HFFc6 (cell line): ENCODE data around the gene PPP2R5C. TPM values are rescaled to one million over a fixed set of nuclear protein-coding genes. Genes with fewer than 3 reads are reported as not detected.
"Not testable (repeated sequence)": the region's sequence is repeated elsewhere in the genome, so short reads cannot be mapped to it uniquely, and the experiment has no call there.

Experiments
- DNase-seq: peaks from one replicate; pipeline ENCODE4 v3.0.0-alpha.2; 2018
- H3K27ac Mint-ChIP-seq: 2 replicates; pipeline ENCODE4 v1.8.0; 2020; ENCODE audit warnings: mild to moderate bottlenecking, mixed read lengths
- H3K27me3 Mint-ChIP-seq: 2 replicates; pipeline ENCODE4 v1.8.0; 2021; ENCODE audit warnings: mild to moderate bottlenecking, moderate library complexity, mixed read lengths; ENCODE audit not compliant: insufficient read depth
- H3K36me3 Mint-ChIP-seq: 2 replicates; pipeline ENCODE4 v1.8.0; 2021; ENCODE audit warnings: low read depth, mixed read lengths
- H3K4me1 Mint-ChIP-seq: 2 replicates; pipeline ENCODE4 v1.8.0; 2020; ENCODE audit warnings: low read depth, mixed read lengths
- H3K4me3 Mint-ChIP-seq: 2 replicates; pipeline ENCODE4 v1.8.0; 2020; ENCODE audit warnings: mild to moderate bottlenecking, moderate library complexity, mixed read lengths
- H3K9me3 Mint-ChIP-seq: 2 replicates; pipeline ENCODE4 v1.8.0; 2020; ENCODE audit warnings: mild to moderate bottlenecking, mixed read lengths
- CTCF ChIP-seq: fragments of 200-600 bp; sonication (generic); IDR thresholded peaks from 2 replicates; pipeline ENCODE4 v1.5.0; 2021; ENCODE audit warnings: antibody characterized with exemption, mild to moderate bottlenecking
- total RNA-seq, 6 experiments: library from RNA; stranded (reverse); fragmentation: NEBNext Ultra II Directional; extraction: Animal tissue kit (Norgen Biotek cat#: 25700); gene quantifications; 2 replicates in 1 of 6; 3 replicates in 5 of 6; pipeline ENCODE4 v1.2.3, GENCODE V29; 2021

PPP2R5C gene
- total RNA-seq, 6 experiments from 2014 or later = 108 to 128 (median 122) TPM

GRCh38 chr14:101726295-101726953, 35.1 kb upstream of the PPP2R5C start:
- H3K27me3 Mint-ChIP-seq = peaks cover 29% of the 10 kb centered on the region
- TF ChIP-seq CTCF = no peak
- H3K27ac Mint-ChIP-seq = no peak overlapping the region
- no peaks in the 10 kb centered on the region for H3K36me3 Mint-ChIP-seq
- DNase-seq = no peak
- no peak overlapping the region for H3K4me3 Mint-ChIP-seq
- no peaks in the 10 kb centered on the region for H3K9me3 Mint-ChIP-seq
- H3K4me1 Mint-ChIP-seq = peaks cover 15% of the 10 kb centered on the region

- H3K36me3 Mint-ChIP-seq = no peaks in the 10 kb centered on the region
- peaks cover 29% of the 10 kb centered on the region for H3K27me3 Mint-ChIP-seq
- no peak overlapping the region for H3K27ac Mint-ChIP-seq
- TF ChIP-seq CTCF = no peak
- H3K4me1 Mint-ChIP-seq = peaks cover 17% of the 10 kb centered on the region
- H3K9me3 Mint-ChIP-seq = no peaks in the 10 kb centered on the region
- DNase-seq = no peak
- H3K4me3 Mint-ChIP-seq = no peak overlapping the region
Observed at GRCh38 chr14:101726954-101727302, 34.6 kb upstream of the PPP2R5C start.

- DNase-seq = no peak
- no peaks in the 10 kb centered on the region for H3K36me3 Mint-ChIP-seq
- no peak for TF ChIP-seq CTCF
- peaks cover 28% of the 10 kb centered on the region for H3K27me3 Mint-ChIP-seq
- H3K4me1 Mint-ChIP-seq = peaks cover 13% of the 10 kb centered on the region
- no peaks in the 10 kb centered on the region for H3K9me3 Mint-ChIP-seq
- H3K27ac Mint-ChIP-seq = no peak overlapping the region
- no peak overlapping the region for H3K4me3 Mint-ChIP-seq
Observed at GRCh38 chr14:101727611-101728366, 33.7 kb upstream of the PPP2R5C start.

GRCh38 chr14:101728367-101728742, 33.2 kb upstream of the PPP2R5C start:
- Mint-ChIP-seq H3K27me3 (peaks cover 28% of the 10 kb centered on the region), H3K9me3 (peaks cover 4% of the 10 kb centered on the region), H3K4me1 (peaks cover 13% of the 10 kb centered on the region), H3K36me3 (no peaks in the 10 kb centered on the region), H3K4me3 (no peak overlapping the region), H3K27ac (no peak overlapping the region)
- DNase-seq = no peak
- TF ChIP-seq CTCF = no peak

- H3K36me3 Mint-ChIP-seq = peaks cover 5% of the 10 kb centered on the region
- H3K27ac Mint-ChIP-seq = no peak overlapping the region
- peaks cover 28% of the 10 kb centered on the region for H3K27me3 Mint-ChIP-seq
- DNase-seq = no peak
- H3K4me3 Mint-ChIP-seq = no peak overlapping the region
- peaks cover 11% of the 10 kb centered on the region for H3K9me3 Mint-ChIP-seq
- no peak for TF ChIP-seq CTCF
- peaks cover 13% of the 10 kb centered on the region for H3K4me1 Mint-ChIP-seq
Observed at GRCh38 chr14:101729382-101729781, 32.1 kb upstream of the PPP2R5C start.

- not testable (repeated sequence) for H3K27ac Mint-ChIP-seq, DNase-seq, H3K36me3 Mint-ChIP-seq, H3K4me3 Mint-ChIP-seq
- peaks cover 13% of the 10 kb centered on the region for H3K4me1 Mint-ChIP-seq
- peaks cover 35% of the 10 kb centered on the region for H3K27me3 Mint-ChIP-seq
- H3K9me3 Mint-ChIP-seq = peaks cover 11% of the 10 kb centered on the region
Observed at GRCh38 chr14:101730157-101730556, 31.4 kb upstream of the PPP2R5C start.
